SK-N-SH (cell line): ENCODE measurements around the gene PADI2. TPM values are rescaled to one million over a fixed set of nuclear protein-coding genes. Genes with fewer than 3 reads are reported as not detected.

Experiments
- CTCF ChIA-PET: fragments of 300-600, 350-600 bp; formaldehyde crosslinking; extraction: SDS; loops from one replicate; lab custom pipeline; 2021; lab: Yijun Ruan, JAX
- POLR2A ChIA-PET: fragments of 350-600 bp; sonication (Branson Sonifier 250); formaldehyde crosslinking; extraction: SDS; loops from one replicate; lab custom pipeline; 2020; ENCODE audit warnings: antibody characterized with exemption, inconsistent platforms; lab: Yijun Ruan, JAX
- DNase-seq: peaks from one replicate; pipeline ENCODE4 v3.0.0; 2012
- H2AFZ ChIP-seq: fragments of 200-600 bp; sonication (generic); 2 replicates; pipeline ENCODE4 v1.8.1; 2016; ENCODE audit warnings: antibody characterized with exemption, mild to moderate bottlenecking, low read depth
- H3F3A ChIP-seq: fragments of 200-600 bp; sonication (generic); replicated peaks from 2 replicates; pipeline ENCODE3; 2016; ENCODE audit warnings: antibody characterized with exemption, mild to moderate bottlenecking; ENCODE audit not compliant: insufficient read depth
- H3K27ac ChIP-seq, 2 experiments: fragments of 200-500 bp in 1 of 2; fragments of 200-600 bp in 1 of 2; sonication (Bioruptor generic) in 1 of 2; sonication (generic), shearing (Covaris generic) in 1 of 2; 2 replicates each; pipeline versions ENCODE4 v1.5.1 to v1.6.1; 2014 to 2016; ENCODE audit warnings: low read depth in 2 of 2, inconsistent platforms in 1 of 2, low read length in 1 of 2, mild to moderate bottlenecking in 1 of 2, mixed read lengths in 1 of 2
- H3K27me3 ChIP-seq: fragments of 200-600 bp; sonication (generic), shearing (Covaris generic); 2 replicates; pipeline ENCODE4 v1.6.1; 2016; ENCODE audit warnings: mixed run types; ENCODE audit not compliant: insufficient read depth
- H3K36me3 ChIP-seq, 2 experiments: fragments of 200-500 bp in 1 of 2; fragments of 200-600 bp in 1 of 2; sonication (Bioruptor generic) in 1 of 2; sonication (generic) in 1 of 2; replicated peaks in 1 of 2; 2 replicates each; pipeline versions ENCODE3 to v1.5.1; 2014 to 2016; ENCODE audit warnings: low read length in 1 of 2, mild to moderate bottlenecking in 1 of 2; ENCODE audit not compliant: insufficient read depth in 2 of 2, control insufficient read depth in 1 of 2
- H3K4me1 ChIP-seq, 2 experiments: fragments of 200-500 bp in 1 of 2; fragments of 200-600 bp in 1 of 2; sonication (Bioruptor generic) in 1 of 2; sonication (generic), shearing (Covaris generic) in 1 of 2; 2 replicates each; pipeline versions ENCODE4 v1.5.1 to v1.6.1; 2014 to 2016; ENCODE audit warnings: low read depth in 1 of 2, low read length in 1 of 2, mixed run types in 1 of 2; ENCODE audit not compliant: insufficient read depth in 2 of 2, control insufficient read depth in 1 of 2
- H3K4me2 ChIP-seq: fragments of 200-600 bp; sonication (generic), shearing (Covaris generic); 2 replicates; pipeline ENCODE4 v1.6.1; 2017; ENCODE audit warnings: mixed run types
- H3K4me3 ChIP-seq, 2 experiments: fragments of 200-500 bp in 1 of 2; fragments of 200-600 bp in 1 of 2; sonication (Bioruptor generic) in 1 of 2; sonication (generic), shearing (Covaris generic) in 1 of 2; 2 replicates each; pipeline versions ENCODE4 v1.5.1 to v1.8.1; 2014 to 2016; ENCODE audit warnings: low read depth in 2 of 2, inconsistent platforms in 1 of 2, low read length in 1 of 2, mild to moderate bottlenecking in 1 of 2, mixed read lengths in 1 of 2, moderate library complexity in 1 of 2
- H3K79me2 ChIP-seq: fragments of 200-600 bp; sonication (generic); 2 replicates; pipeline ENCODE4 v1.8.1; 2017; ENCODE audit warnings: mild to moderate bottlenecking; ENCODE audit not compliant: insufficient read depth
- H3K9ac ChIP-seq: fragments of 200-600 bp; sonication (generic); 2 replicates; pipeline ENCODE4 v1.6.1; 2017; ENCODE audit warnings: mixed run types
- H3K9me2 ChIP-seq: fragments of 200-600 bp; sonication (generic); 2 replicates; pipeline ENCODE4 v1.6.1; 2017; ENCODE audit warnings: mixed run types
- H3K9me3 ChIP-seq: fragments of 200-600 bp; sonication (generic); 2 replicates; pipeline ENCODE4 v1.6.1; 2017; ENCODE audit warnings: mixed run types, mild to moderate bottlenecking, moderate library complexity
- H4K20me1 ChIP-seq: fragments of 200-600 bp; sonication (generic); 2 replicates; pipeline ENCODE4 v1.6.1; 2017; ENCODE audit warnings: mild to moderate bottlenecking, mixed run types; ENCODE audit not compliant: insufficient read depth
- CHD2 ChIP-seq: fragments of 150-350 bp; IDR thresholded peaks from 2 replicates; pipeline ENCODE4 v1.6.1; 2018; ENCODE audit warnings: low read length; ENCODE audit not compliant: partially characterized antibody
- ELF1 ChIP-seq: IDR thresholded peaks from 2 replicates; pipeline ENCODE4 v1.4.0; 2012
- EZH2phosphoT487 ChIP-seq: fragments of 200-600 bp; sonication (generic); IDR thresholded peaks from 2 replicates; pipeline ENCODE4 v1.6.1; 2017; ENCODE audit warnings: low read depth, mixed run types, mild to moderate bottlenecking, antibody characterized with exemption, moderate library complexity, borderline replicate concordance
- FOSL2 ChIP-seq: IDR thresholded peaks from 2 replicates; pipeline ENCODE4 v1.4.0; 2012; ENCODE audit warnings: low read depth, mild to moderate bottlenecking, moderate library complexity, borderline replicate concordance
- FOXJ3 ChIP-seq: sonication (generic); formaldehyde crosslinking; IDR thresholded peaks from 2 replicates; pipeline ENCODE4 v1.5.1; 2020; ENCODE audit warnings: mild to moderate bottlenecking, missing genetic modification reagents
- FOXM1 ChIP-seq: IDR thresholded peaks from 2 replicates; pipeline ENCODE4 v1.4.0; 2012; ENCODE audit warnings: low read depth, mild to moderate bottlenecking
- GABPA ChIP-seq: IDR thresholded peaks from 2 replicates; pipeline ENCODE4 v1.4.0; 2012; ENCODE audit warnings: low read depth, mild to moderate bottlenecking
- GATA2 ChIP-seq: sonication (generic); formaldehyde crosslinking; IDR thresholded peaks from 2 replicates; pipeline ENCODE4 v1.5.0; 2020; ENCODE audit warnings: mild to moderate bottlenecking, missing genetic modification reagents
- MEF2A ChIP-seq: IDR thresholded peaks from 2 replicates; pipeline ENCODE4 v1.4.0; 2012; ENCODE audit warnings: low read depth, borderline replicate concordance
- MXI1 ChIP-seq: IDR thresholded peaks from 2 replicates; pipeline ENCODE4 v1.6.1; 2012; ENCODE audit warnings: mild to moderate bottlenecking, low read depth, low read length, improper control_type of control experiment
- NFIC ChIP-seq: IDR thresholded peaks from 2 replicates; pipeline ENCODE4 v1.4.0; 2012; ENCODE audit warnings: borderline replicate concordance
- RCOR1 ChIP-seq: fragments of 150-350 bp; IDR thresholded peaks from 2 replicates; pipeline ENCODE4 v1.6.1; 2017; ENCODE audit warnings: antibody characterized with exemption, low read length
- RXRA ChIP-seq: IDR thresholded peaks from 2 replicates; pipeline ENCODE4 v1.4.0; 2012; ENCODE audit warnings: low read depth, mild to moderate bottlenecking, borderline replicate concordance
- SMC3 ChIP-seq: IDR thresholded peaks from 2 replicates; pipeline ENCODE4 v1.6.1; 2012; ENCODE audit warnings: low read depth, low read length, improper control_type of control experiment
- TAF1 ChIP-seq: IDR thresholded peaks from 2 replicates; pipeline ENCODE4 v1.6.1; 2012; ENCODE audit warnings: low read depth, mild to moderate bottlenecking, low read length, moderate library complexity, borderline replicate concordance
- WGBS: methylation state at CpG from one replicate; pipeline ENCODE4 v1.1.6; 2017; ENCODE audit warnings: low lambda C conversion rate; 5-methylcytosine and 5-hydroxymethylcytosine counted together
- polyA plus RNA-seq, 3 experiments: library from polyadenylated mRNA; depleted of rRNA; stranded (reverse); fragments of >200 nt; gene quantifications; 2 replicates each; pipeline ENCODE4 v1.2.3, GENCODE V29; 2012
- TF ChIP-seq, protein P1 (sequence below): IDR thresholded peaks from 2 replicates; pipeline ENCODE4 v1.6.1; 2012; ENCODE audit warnings: mild to moderate bottlenecking, low read depth, low read length, moderate library complexity
- TF ChIP-seq, protein P2 (sequence below): fragments of 200-600 bp; sonication (generic); IDR thresholded peaks from 2 replicates; pipeline ENCODE4 v1.6.1; 2017; ENCODE audit warnings: antibody characterized with exemption, mild to moderate bottlenecking, moderate library complexity
- TF ChIP-seq, protein P3 (sequence below): IDR thresholded peaks from 2 replicates; pipeline ENCODE4 v1.4.0; 2012; ENCODE audit warnings: low read depth
- TF ChIP-seq, protein P4 (sequence below): IDR thresholded peaks from 2 replicates; pipeline ENCODE4 v1.4.0; 2012; ENCODE audit warnings: low read depth, borderline replicate concordance
- TF ChIP-seq, protein P5 (sequence below): fragments of 150-350 bp; IDR thresholded peaks from 2 replicates; pipeline ENCODE4 v1.6.1; 2016; ENCODE audit warnings: mild to moderate bottlenecking, low read depth, low read length

Gene PADI2
- polyA plus RNA-seq, 1 of the 3 experiments (the other 2 are of a cell fraction), result 0.58 TPM

DNA sequence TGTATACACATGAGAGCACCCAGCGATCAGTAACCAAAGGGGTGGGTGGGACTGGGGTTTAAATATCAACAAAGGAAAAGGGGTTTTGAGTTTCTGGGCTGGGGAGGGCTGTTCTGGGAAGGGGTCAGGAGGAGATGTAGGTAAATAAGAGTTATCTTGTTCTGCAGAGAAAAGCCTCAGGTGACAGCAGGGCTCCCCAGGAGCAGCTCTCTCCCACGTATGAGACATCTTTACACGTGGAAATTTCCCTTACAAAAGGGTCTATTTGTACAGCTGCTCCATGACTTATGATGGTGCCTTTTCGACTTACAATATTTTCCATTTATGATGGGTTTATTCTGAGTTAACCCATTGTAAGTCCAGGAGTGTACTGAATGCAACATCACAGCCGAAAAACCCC lies 16.3 kb upstream of the PADI2 start:
- no peaks in the 10 kb centered on the region for H3K36me3 ChIP-seq
- H3K9ac ChIP-seq, result no peak overlapping the region
- no peaks in the 10 kb centered on the region for H3K79me2 ChIP-seq
- H3K9me3 ChIP-seq, result no peaks in the 10 kb centered on the region
- H3K27ac ChIP-seq, result no peak overlapping the region
- CTCF ChIA-PET, result interaction anchor here (6.4 to 24.7 kb wide), 2 partner anchors 11 to 104 kb away, joined by 46 to 462 read pairs; no protein-coding TSS in a partner anchor
- H3K4me2 ChIP-seq, result no peak overlapping the region
- H3K27me3 ChIP-seq, result no peaks in the 10 kb centered on the region
- DNase-seq, result no peak
- 54% methylated on average over 5 of the region's 5 CpGs for WGBS
- H3K9me2 ChIP-seq, result no peaks in the 10 kb centered on the region
- TF ChIP-seq, protein P1, sequence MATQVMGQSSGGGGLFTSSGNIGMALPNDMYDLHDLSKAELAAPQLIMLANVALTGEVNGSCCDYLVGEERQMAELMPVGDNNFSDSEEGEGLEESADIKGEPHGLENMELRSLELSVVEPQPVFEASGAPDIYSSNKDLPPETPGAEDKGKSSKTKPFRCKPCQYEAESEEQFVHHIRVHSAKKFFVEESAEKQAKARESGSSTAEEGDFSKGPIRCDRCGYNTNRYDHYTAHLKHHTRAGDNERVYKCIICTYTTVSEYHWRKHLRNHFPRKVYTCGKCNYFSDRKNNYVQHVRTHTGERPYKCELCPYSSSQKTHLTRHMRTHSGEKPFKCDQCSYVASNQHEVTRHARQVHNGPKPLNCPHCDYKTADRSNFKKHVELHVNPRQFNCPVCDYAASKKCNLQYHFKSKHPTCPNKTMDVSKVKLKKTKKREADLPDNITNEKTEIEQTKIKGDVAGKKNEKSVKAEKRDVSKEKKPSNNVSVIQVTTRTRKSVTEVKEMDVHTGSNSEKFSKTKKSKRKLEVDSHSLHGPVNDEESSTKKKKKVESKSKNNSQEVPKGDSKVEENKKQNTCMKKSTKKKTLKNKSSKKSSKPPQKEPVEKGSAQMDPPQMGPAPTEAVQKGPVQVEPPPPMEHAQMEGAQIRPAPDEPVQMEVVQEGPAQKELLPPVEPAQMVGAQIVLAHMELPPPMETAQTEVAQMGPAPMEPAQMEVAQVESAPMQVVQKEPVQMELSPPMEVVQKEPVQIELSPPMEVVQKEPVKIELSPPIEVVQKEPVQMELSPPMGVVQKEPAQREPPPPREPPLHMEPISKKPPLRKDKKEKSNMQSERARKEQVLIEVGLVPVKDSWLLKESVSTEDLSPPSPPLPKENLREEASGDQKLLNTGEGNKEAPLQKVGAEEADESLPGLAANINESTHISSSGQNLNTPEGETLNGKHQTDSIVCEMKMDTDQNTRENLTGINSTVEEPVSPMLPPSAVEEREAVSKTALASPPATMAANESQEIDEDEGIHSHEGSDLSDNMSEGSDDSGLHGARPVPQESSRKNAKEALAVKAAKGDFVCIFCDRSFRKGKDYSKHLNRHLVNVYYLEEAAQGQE, result no peak
- TF ChIP-seq, protein P2, sequence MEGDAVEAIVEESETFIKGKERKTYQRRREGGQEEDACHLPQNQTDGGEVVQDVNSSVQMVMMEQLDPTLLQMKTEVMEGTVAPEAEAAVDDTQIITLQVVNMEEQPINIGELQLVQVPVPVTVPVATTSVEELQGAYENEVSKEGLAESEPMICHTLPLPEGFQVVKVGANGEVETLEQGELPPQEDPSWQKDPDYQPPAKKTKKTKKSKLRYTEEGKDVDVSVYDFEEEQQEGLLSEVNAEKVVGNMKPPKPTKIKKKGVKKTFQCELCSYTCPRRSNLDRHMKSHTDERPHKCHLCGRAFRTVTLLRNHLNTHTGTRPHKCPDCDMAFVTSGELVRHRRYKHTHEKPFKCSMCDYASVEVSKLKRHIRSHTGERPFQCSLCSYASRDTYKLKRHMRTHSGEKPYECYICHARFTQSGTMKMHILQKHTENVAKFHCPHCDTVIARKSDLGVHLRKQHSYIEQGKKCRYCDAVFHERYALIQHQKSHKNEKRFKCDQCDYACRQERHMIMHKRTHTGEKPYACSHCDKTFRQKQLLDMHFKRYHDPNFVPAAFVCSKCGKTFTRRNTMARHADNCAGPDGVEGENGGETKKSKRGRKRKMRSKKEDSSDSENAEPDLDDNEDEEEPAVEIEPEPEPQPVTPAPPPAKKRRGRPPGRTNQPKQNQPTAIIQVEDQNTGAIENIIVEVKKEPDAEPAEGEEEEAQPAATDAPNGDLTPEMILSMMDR, result no peak
- TF ChIP-seq FOXM1 (no peak), MXI1 (no peak)
- H2AFZ ChIP-seq, result no peak overlapping the region
- H3K4me3 ChIP-seq, result no peak overlapping the region
- H4K20me1 ChIP-seq, result no peaks in the 10 kb centered on the region
- peaks cover 0 to under 1% of the 10 kb centered on the region in 2 experiments; a peak in 1 of 4 replicates for H3K4me1 ChIP-seq
- POLR2A ChIA-PET, result interaction anchor here (0.6 kb wide), 1 partner anchor 416 kb away, joined by 5 read pairs; no protein-coding TSS in a partner anchor
- H3F3A ChIP-seq, result peaks cover 3% of the 10 kb centered on the region

DNA sequence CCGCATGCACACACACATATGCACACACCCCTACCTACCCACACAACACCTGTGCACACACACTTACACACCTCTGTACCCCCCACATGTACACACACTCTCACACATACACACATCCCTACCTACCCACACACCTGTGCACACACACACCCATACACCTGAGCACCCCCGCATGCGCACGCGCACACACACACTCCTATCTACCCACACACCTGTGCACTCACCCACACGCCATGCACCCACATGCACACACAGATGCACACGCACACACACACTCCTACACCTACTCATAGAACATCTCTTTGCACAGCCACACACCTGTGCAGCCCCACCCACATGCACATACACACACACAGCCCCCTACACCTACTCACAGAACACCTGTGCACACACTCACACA lies 15.5 kb upstream of the PADI2 start:
- no peaks in the 10 kb centered on the region for H3K9me2 ChIP-seq
- H3K4me2 ChIP-seq, result no peak overlapping the region
- CTCF ChIA-PET, result interaction anchor here (6.4 to 24.7 kb wide), 2 partner anchors 10 to 105 kb away, joined by 46 to 462 read pairs; no protein-coding TSS in a partner anchor

More for the DNA sequence above, 15.5 kb upstream of the PADI2 start:
- Histone ChIP-seq H3K9me3 (no peaks in the 10 kb centered on the region), H3K9ac (no peak overlapping the region), H3K4me1 (peaks cover 0 to 6% of the 10 kb centered on the region in 2 experiments; a peak in 1 of 4 replicates), H3K4me3 (no peak overlapping the region), H3K27ac (no peak overlapping the region), H2AFZ (no peak overlapping the region), H4K20me1 (no peaks in the 10 kb centered on the region), H3K79me2 (no peaks in the 10 kb centered on the region), H3K27me3 (no peaks in the 10 kb centered on the region), H3K36me3 (no peaks in the 10 kb centered on the region), H3F3A (peaks cover 11% of the 10 kb centered on the region)
- POLR2A ChIA-PET, result no interaction called here
- TF ChIP-seq RCOR1 (no peak), NFIC (no peak), CHD2 (no peak), EZH2phosphoT487 (no peak), TAF1 (no peak), RXRA (no peak), MEF2A (no peak), FOSL2 (no peak), SMC3 (no peak), ELF1 (no peak), FOXJ3 (CRISPR knock-in tag) (no peak), GABPA (no peak), GATA2 (CRISPR knock-in tag) (no peak)
- TF ChIP-seq, protein P3, sequence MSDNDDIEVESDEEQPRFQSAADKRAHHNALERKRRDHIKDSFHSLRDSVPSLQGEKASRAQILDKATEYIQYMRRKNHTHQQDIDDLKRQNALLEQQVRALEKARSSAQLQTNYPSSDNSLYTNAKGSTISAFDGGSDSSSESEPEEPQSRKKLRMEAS, result no peak
- TF ChIP-seq, protein P4, sequence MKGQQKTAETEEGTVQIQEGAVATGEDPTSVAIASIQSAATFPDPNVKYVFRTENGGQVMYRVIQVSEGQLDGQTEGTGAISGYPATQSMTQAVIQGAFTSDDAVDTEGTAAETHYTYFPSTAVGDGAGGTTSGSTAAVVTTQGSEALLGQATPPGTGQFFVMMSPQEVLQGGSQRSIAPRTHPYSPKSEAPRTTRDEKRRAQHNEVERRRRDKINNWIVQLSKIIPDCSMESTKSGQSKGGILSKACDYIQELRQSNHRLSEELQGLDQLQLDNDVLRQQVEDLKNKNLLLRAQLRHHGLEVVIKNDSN, result no peak
- TF ChIP-seq, protein P5, sequence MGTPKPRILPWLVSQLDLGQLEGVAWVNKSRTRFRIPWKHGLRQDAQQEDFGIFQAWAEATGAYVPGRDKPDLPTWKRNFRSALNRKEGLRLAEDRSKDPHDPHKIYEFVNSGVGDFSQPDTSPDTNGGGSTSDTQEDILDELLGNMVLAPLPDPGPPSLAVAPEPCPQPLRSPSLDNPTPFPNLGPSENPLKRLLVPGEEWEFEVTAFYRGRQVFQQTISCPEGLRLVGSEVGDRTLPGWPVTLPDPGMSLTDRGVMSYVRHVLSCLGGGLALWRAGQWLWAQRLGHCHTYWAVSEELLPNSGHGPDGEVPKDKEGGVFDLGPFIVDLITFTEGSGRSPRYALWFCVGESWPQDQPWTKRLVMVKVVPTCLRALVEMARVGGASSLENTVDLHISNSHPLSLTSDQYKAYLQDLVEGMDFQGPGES, result no peak
- 98% methylated on average over 7 of the region's 7 CpGs for WGBS
- DNase-seq, result no peak
